Inferior parietal cortex (tissue), 1 donor: ENCODE measurements around the gene CDYL2.
A peak's percentile ranks its signal among the peaks of the same experiment; 100 is the strongest.

Source experiments
- DNase-seq: peaks from one replicate; pipeline ENCODE4 v3.0.0-alpha.2; 2016; ENCODE audit errors: extremely low spot score

The CDYL2 gene

GRCh38 chr16:80707686-80708085 lies 96.7 kb downstream of the CDYL2 start:
- DNase-seq, result no peak

GRCh38 chr16:80705596-80705995 lies 98.8 kb downstream of the CDYL2 start:
- DNase-seq, result no peak

GRCh38 chr16:80704751-80705505 lies 99.5 kb downstream of the CDYL2 start:
- no peak for DNase-seq

GRCh38 chr16:80703131-80704071 lies 101.0 kb downstream of the CDYL2 start:
- DNase-seq, result no peak

- no peak for DNase-seq
Measured at GRCh38 chr16:80702696-80703095, 101.7 kb downstream of the CDYL2 start.

- no peak for DNase-seq
Measured at GRCh38 chr16:80700558-80700957, 103.8 kb downstream of the CDYL2 start.

GRCh38 chr16:80695020-80695419 lies 109.4 kb downstream of the CDYL2 start:
- no peak for DNase-seq

GRCh38 chr16:80693553-80693952 lies 110.8 kb downstream of the CDYL2 start:
- DNase-seq, result no peak

GRCh38 chr16:80692270-80692669 lies 112.1 kb downstream of the CDYL2 start:
- DNase-seq, result no peak

- no peak for DNase-seq
Measured at GRCh38 chr16:80691111-80691741, 113.2 kb downstream of the CDYL2 start.

- no peak for DNase-seq
Measured at GRCh38 chr16:80689487-80689886, 114.9 kb downstream of the CDYL2 start.

GRCh38 chr16:80687606-80688005 lies 116.8 kb downstream of the CDYL2 start:
- DNase-seq, result no peak

GRCh38 chr16:80684906-80685305 lies 119.5 kb downstream of the CDYL2 start:
- DNase-seq, result no peak

- DNase-seq, result no peak
Measured at GRCh38 chr16:80684136-80684765, 120.1 kb downstream of the CDYL2 start.

- DNase-seq, result no peak
Measured at GRCh38 chr16:80683646-80684045, 120.8 kb downstream of the CDYL2 start.

- peak; percentile 43 for DNase-seq
Measured at GRCh38 chr16:80682421-80683070, 121.9 kb downstream of the CDYL2 start.

GRCh38 chr16:80681436-80681835 lies 123.0 kb downstream of the CDYL2 start:
- DNase-seq, result no peak

GRCh38 chr16:80680839-80681238 lies 123.6 kb downstream of the CDYL2 start:
- DNase-seq, result peak; percentile 57

GRCh38 chr16:80680046-80680445 lies 124.4 kb downstream of the CDYL2 start:
- DNase-seq, result peak; percentile 42

GRCh38 chr16:80674884-80675283 lies 129.5 kb downstream of the CDYL2 start:
- no peak for DNase-seq

GRCh38 chr16:80672379-80672778 lies 132.0 kb downstream of the CDYL2 start:
- DNase-seq, result no peak
